ENCODE data around the gene SLC17A8.
"Not testable (repeated sequence)": the region's sequence is repeated elsewhere in the genome, so short reads cannot be mapped to it uniquely, and the experiment has no call there.

The SLC17A8 gene

DNA sequence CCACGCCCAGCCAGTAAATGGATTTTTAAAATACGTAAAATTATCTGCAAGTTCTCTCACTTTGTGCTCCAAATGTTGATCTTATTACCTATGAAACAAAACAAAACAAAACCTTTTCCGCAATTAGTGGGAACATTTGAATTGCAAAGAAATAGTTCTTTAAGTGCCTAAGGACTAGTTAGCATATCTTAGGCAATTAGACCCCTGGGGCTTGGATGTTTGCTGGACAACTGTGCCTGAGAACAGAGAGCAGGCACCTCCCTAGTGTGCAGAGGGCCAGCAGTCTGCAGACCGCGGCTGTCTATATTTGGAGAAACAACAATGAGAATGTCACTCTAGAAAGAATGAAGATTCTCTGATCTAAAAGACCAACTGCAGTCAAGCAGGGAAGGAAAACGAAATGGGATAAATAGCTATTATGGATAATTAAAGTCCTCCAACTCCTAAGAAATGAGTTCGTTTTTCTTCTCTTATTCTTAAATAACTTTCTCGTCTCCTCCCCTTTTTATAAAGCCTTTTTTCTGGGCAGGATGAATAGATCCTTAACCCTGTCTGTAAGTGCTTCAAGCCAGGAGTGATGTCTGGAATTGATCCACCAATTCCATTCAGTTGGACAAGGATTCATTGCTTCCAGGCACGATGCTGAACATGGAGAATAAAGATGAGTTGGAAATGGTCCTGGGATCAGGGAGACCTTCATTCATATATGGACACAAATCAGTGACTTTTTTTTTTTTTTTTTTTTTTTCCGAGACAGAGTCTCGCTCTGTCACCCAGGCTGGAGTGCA, 16.2 kb downstream of the SLC17A8 start:
- DNase-seq: no peak

GRCh38 chr12:100375038-100375735, 18.3 kb downstream of the SLC17A8 start:
- no peak for DNase-seq

GRCh38 chr12:100376161-100376560, 19.3 kb downstream of the SLC17A8 start:
- DNase-seq: no peak

- no peak for DNase-seq
Observed at GRCh38 chr12:100381379-100381778, 24.5 kb downstream of the SLC17A8 start.

- DNase-seq: no peak
Observed at GRCh38 chr12:100382338-100382737, 25.5 kb downstream of the SLC17A8 start.

DNA sequence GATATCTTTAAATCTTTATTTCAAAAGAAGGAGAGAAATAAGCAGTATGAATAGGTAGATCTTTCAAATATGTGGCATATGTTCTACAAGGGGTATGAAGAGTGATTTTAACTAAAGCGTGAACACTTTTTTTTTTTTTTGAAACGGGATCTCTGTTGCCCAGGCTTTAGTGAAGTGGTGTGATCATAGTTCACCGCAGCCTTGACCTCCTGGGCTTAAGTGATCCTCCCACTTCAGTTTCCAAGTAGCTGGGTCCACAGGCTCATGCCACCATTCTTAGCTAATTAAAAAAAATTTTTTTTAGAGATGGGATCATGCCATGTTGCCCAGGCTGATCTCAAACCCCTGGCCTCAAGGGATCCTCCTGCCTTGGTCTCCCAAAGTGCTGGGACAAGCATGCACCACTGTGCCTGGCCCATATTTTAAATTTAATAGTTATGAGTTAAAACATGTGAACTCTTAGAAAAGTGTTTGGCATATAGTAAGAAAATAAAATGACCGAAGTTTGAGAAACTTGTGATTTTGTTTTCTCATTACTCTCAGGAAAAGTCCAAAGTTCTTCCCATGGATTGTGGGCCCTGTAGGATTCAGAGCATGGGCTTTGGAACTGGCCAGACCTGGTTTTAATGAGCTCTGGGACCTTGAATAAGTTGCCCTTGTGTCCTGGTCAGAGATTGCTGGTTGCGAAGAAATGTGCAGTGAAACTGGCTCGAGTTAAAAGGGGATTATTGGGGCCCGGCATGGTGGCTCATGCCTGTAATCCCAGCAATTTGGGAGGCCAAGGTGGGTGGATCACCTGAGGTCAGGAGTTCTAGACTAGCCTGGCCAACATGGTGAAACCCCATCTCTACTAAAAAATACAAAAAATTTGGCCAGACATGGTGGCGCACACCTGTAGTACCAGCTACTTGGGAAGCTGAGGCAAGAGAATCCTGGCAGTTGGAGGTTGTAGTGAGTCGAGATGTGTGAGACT, 27.0 kb downstream of the SLC17A8 start:
- no peak for DNase-seq

GRCh38 chr12:100384559-100384935, 27.7 kb downstream of the SLC17A8 start:
- DNase-seq: no peak

DNA sequence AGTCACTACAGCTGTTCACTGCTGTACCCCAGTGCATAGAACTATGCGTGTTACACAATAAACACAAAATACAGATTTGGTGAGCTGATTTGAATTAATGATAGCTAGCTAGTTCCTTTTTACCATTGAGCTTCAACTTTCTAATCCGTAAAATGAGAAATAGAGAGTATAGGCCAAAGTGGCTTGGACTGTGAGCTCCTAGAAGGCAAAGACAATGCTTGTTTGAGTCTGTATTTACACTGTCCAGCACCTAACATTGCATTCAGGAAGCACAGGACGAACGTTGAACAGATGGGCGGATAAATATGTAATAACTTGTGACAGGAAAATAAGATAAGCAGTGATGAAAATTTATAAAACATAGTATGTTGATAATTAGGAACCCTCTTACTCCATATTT, 31.5 kb downstream of the SLC17A8 start:
- no peak for DNase-seq

- no peak for DNase-seq
Observed at GRCh38 chr12:100391856-100392255, 35.0 kb downstream of the SLC17A8 start.

- no peak for DNase-seq
Observed at GRCh38 chr12:100393200-100393599, 36.3 kb downstream of the SLC17A8 start.

DNA sequence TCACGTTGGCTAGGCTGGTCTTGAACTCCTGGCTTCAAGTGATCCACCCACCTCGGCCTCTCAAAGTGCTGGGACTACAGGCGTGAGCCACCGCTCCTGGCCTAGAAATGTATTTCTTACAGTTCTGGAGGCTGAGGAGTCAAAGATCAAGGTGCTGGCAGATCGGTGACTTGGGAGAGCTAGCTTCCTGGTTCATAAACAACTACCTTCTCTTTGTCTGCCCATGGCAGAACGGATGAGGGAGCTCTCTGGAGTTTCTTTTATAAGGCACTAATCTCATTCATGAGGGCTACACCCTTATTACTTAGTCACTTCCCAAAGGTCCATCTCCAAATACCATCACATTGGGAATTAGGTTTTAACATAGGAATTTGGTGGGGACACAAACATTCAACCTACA, 38.9 kb downstream of the SLC17A8 start:
- DNase-seq: no peak

DNA sequence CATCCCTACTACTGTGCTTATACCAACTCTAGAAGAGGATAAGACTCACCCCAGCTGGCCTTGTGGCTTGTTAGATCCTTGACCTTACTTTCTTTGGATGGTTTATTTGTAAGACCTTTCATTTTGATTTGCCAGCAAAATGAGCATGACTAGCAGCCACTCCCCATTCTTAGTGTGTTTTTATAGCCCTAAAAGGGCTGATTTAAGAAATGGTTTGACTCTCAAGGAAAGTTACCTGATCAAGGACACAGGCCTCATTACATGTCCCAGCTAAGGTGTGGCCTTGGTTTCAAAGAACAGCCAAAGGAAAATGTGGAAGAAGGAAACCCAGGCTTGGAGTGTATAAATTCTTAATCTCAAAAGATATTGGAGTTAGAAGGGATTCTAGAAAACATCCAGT, 41.4 kb downstream of the SLC17A8 start:
- DNase-seq: no peak

DNA sequence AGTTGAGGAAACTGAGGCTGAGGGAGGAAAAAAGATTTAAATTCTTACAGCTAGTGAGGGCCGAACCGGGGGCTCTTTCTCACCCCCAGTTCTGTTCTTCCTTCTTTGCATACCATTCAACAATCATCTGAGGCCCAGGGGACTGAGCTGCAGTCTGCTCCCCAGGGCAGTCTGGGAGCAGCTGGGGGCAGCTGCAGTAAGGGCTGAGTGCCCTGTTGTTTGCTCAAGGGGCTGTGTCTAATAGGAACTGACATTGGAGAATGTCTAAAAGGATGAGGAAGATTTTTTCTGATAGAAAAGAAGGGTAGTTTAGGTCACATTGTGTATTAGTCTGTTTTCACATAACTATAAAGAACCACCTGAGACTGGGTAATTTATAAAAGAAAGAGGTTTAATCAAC, 42.2 kb downstream of the SLC17A8 start:
- no peak for DNase-seq

GRCh38 chr12:100401660-100402059, 44.8 kb downstream of the SLC17A8 start:
- DNase-seq: no peak

DNA sequence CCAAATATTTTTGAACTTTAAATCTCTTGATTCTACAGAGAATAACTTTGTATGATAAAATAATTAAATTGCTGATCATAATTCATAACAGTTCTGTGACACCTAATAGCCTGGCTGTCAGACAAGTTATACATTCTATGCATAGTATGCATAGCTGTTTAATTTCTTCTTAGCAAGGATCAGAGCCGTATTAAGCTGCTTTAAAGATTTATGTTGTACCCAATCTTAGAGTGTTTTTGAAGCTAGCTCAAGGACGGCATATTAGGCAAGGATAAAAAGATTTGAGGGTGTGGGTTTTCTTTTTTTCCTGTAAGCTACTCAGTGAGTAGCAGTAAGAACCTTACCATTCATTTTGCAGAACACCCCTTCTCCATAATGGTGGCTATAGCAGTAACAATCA, 45.9 kb downstream of the SLC17A8 start:
- no peak for DNase-seq

DNA sequence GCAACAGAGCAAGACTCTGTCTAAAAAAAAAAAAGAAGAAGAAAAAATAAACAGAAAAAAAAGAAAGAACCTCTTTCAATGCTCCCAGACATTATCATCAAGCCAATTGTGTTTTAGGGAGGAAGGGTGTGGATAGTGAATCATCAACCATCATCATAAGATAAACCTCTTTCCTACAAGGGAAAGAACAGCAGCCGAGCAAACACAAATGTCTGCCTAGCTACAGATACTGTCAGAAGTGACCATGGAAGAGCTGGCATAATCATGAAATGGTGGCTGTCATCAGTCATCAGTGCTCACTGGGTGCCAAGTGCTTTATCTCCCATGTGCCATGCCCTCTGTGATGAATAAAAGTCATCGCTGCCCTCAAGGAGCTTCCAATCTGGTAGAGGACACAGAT, 46.6 kb downstream of the SLC17A8 start:
- DNase-seq: no peak

- no peak for DNase-seq
Observed at GRCh38 chr12:100404769-100405407, 48.0 kb downstream of the SLC17A8 start.

GRCh38 chr12:100413001-100413400, 56.1 kb downstream of the SLC17A8 start:
- no peak for DNase-seq

- DNase-seq: no peak
Observed at GRCh38 chr12:100414739-100415138, 57.9 kb downstream of the SLC17A8 start.

DNA sequence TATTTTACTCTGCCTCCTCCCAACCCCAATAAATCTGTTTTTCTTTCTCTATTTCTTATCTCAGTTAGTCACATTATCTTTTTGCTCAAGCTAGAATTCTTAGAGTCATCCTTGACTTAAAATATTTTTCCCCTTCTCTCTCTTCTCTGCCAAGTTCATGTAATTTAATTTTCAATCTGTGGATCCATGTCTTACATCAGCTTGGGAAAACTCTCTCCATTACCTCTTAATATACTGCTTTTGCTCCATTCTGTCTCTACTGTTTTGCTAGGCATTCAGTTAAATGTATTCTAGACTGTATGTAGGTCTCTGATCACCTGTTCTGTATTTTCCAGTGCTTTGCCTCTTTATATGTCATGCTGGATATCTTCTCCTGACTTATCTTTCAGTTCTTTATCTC, 65.8 kb downstream of the SLC17A8 start:
- no peak for DNase-seq

- DNase-seq: no peak
Observed at GRCh38 chr12:100426145-100426544, 69.3 kb downstream of the SLC17A8 start.

GRCh38 chr12:100427078-100427477, 70.2 kb downstream of the SLC17A8 start:
- no peak for DNase-seq

GRCh38 chr12:100430251-100430650, 73.4 kb downstream of the SLC17A8 start:
- not testable (repeated sequence) for DNase-seq
